Measurements from ENCODE around the gene VSIG2. TPM values are rescaled to one million over a fixed set of nuclear protein-coding genes. Genes with fewer than 3 reads are reported as not detected.
A peak's percentile ranks its signal among the peaks of the same experiment; 100 is the strongest.

The VSIG2 gene
- total RNA-seq, 1 donor from 2014 or later, result not detected

- Histone ChIP-seq H3K4me3 (ENCODE audit: low read length in 3 of 3) (no peak overlapping the region), H3K9ac (ENCODE audit: low read depth in 1 of 3, low read length in 3 of 3) (no peak overlapping the region), H3K9me3 (ENCODE audit: control insufficient read depth in 3 of 3, low read length in 3 of 3) (no peaks in the 10 kb centered on the region), H3K27ac (ENCODE audit: low read depth, low read length) (no peak overlapping the region), H3K4me1 (ENCODE audit: control insufficient read depth in 3 of 3, insufficient read depth in 3 of 3, low read length in 3 of 3) (peaks cover 4 to 12% (median 9%) of the 10 kb centered on the region in 3 donors), H3K27me3 (ENCODE audit: control insufficient read depth in 3 of 3, insufficient read depth in 3 of 3, low read length in 3 of 3) (peaks cover 11 to 19% (median 17%) of the 10 kb centered on the region in 3 donors), H3K36me3 (ENCODE audit: control insufficient read depth in 3 of 3, insufficient read depth in 3 of 3, low read length in 3 of 3) (no peaks in the 10 kb centered on the region)
These were observed 24.6 kb downstream of the VSIG2 start for GRCh38 chr11:124727474-124727873.

GRCh38 chr11:124725719-124726105 is 26.3 kb downstream of the VSIG2 start:
- H3K27me3 ChIP-seq (ENCODE audit: control insufficient read depth in 3 of 3, insufficient read depth in 3 of 3, low read length in 3 of 3), result peaks cover 17 to 31% (median 30%) of the 10 kb centered on the region in 3 donors
- H3K36me3 ChIP-seq (ENCODE audit: control insufficient read depth in 3 of 3, insufficient read depth in 3 of 3, low read length in 3 of 3), result no peaks in the 10 kb centered on the region
- no peak overlapping the region for H3K9ac ChIP-seq (ENCODE audit: low read depth in 1 of 3, low read length in 3 of 3)
- H3K4me3 ChIP-seq (ENCODE audit: low read length in 3 of 3), result peak overlapping the region in 1 of 3 donors; percentile 15
- H3K4me1 ChIP-seq (ENCODE audit: control insufficient read depth in 3 of 3, insufficient read depth in 3 of 3, low read length in 3 of 3), result peaks cover 4 to 14% (median 9%) of the 10 kb centered on the region in 3 donors
- H3K27ac ChIP-seq (ENCODE audit: low read depth, low read length), result peak overlapping the region; percentile 19
- H3K9me3 ChIP-seq (ENCODE audit: control insufficient read depth in 3 of 3, low read length in 3 of 3), result no peaks in the 10 kb centered on the region

GRCh38 chr11:124724979-124725718 is 26.9 kb downstream of the VSIG2 start:
- H3K9ac ChIP-seq (ENCODE audit: low read depth in 1 of 3, low read length in 3 of 3), result no peak overlapping the region
- peak overlapping the region; percentile 19 for H3K27ac ChIP-seq (ENCODE audit: low read depth, low read length)
- peaks cover 17 to 34% (median 32%) of the 10 kb centered on the region in 3 donors for H3K27me3 ChIP-seq (ENCODE audit: control insufficient read depth in 3 of 3, insufficient read depth in 3 of 3, low read length in 3 of 3)
- H3K36me3 ChIP-seq (ENCODE audit: control insufficient read depth in 3 of 3, insufficient read depth in 3 of 3, low read length in 3 of 3), result no peaks in the 10 kb centered on the region
- H3K4me3 ChIP-seq (ENCODE audit: low read length in 3 of 3), result peak overlapping the region in 1 of 3 donors; percentile 15
- no peaks in the 10 kb centered on the region for H3K9me3 ChIP-seq (ENCODE audit: control insufficient read depth in 3 of 3, low read length in 3 of 3)
- H3K4me1 ChIP-seq (ENCODE audit: control insufficient read depth in 3 of 3, insufficient read depth in 3 of 3, low read length in 3 of 3), result peaks cover 4 to 14% (median 9%) of the 10 kb centered on the region in 3 donors

GRCh38 chr11:124722176-124722575 is 29.9 kb downstream of the VSIG2 start:
- H3K27ac ChIP-seq (ENCODE audit: low read depth, low read length), result no peak overlapping the region
- H3K27me3 ChIP-seq (ENCODE audit: control insufficient read depth in 3 of 3, insufficient read depth in 3 of 3, low read length in 3 of 3), result peaks cover 39 to 61% (median 59%) of the 10 kb centered on the region in 3 donors
- H3K9me3 ChIP-seq (ENCODE audit: control insufficient read depth in 3 of 3, low read length in 3 of 3), result no peaks in the 10 kb centered on the region
- no peak overlapping the region for H3K9ac ChIP-seq (ENCODE audit: low read depth in 1 of 3, low read length in 3 of 3)
- no peaks in the 10 kb centered on the region for H3K36me3 ChIP-seq (ENCODE audit: control insufficient read depth in 3 of 3, insufficient read depth in 3 of 3, low read length in 3 of 3)
- no peak overlapping the region for H3K4me3 ChIP-seq (ENCODE audit: low read length in 3 of 3)
- peaks cover 13 to 26% (median 14%) of the 10 kb centered on the region in 3 donors for H3K4me1 ChIP-seq (ENCODE audit: control insufficient read depth in 3 of 3, insufficient read depth in 3 of 3, low read length in 3 of 3)

GRCh38 chr11:124719534-124719933 is 32.5 kb downstream of the VSIG2 start:
- Histone ChIP-seq H3K36me3 (ENCODE audit: control insufficient read depth in 3 of 3, insufficient read depth in 3 of 3, low read length in 3 of 3) (no peaks in the 10 kb centered on the region), H3K4me1 (ENCODE audit: control insufficient read depth in 3 of 3, insufficient read depth in 3 of 3, low read length in 3 of 3) (peaks cover 5 to 14% (median 9%) of the 10 kb centered on the region in 3 donors), H3K4me3 (ENCODE audit: low read length in 3 of 3) (no peak overlapping the region), H3K9ac (ENCODE audit: low read depth in 1 of 3, low read length in 3 of 3) (no peak overlapping the region), H3K27ac (ENCODE audit: low read depth, low read length) (no peak overlapping the region), H3K27me3 (ENCODE audit: control insufficient read depth in 3 of 3, insufficient read depth in 3 of 3, low read length in 3 of 3) (peaks cover 39 to 63% (median 52%) of the 10 kb centered on the region in 3 donors), H3K9me3 (ENCODE audit: control insufficient read depth in 3 of 3, low read length in 3 of 3) (no peaks in the 10 kb centered on the region)

- Histone ChIP-seq H3K9ac (ENCODE audit: low read depth in 1 of 3, low read length in 3 of 3) (no peak overlapping the region), H3K4me3 (ENCODE audit: low read length in 3 of 3) (no peak overlapping the region), H3K27ac (ENCODE audit: low read depth, low read length) (no peak overlapping the region), H3K9me3 (ENCODE audit: control insufficient read depth in 3 of 3, low read length in 3 of 3) (no peaks in the 10 kb centered on the region), H3K4me1 (ENCODE audit: control insufficient read depth in 3 of 3, insufficient read depth in 3 of 3, low read length in 3 of 3) (peaks cover 5 to 14% (median 9%) of the 10 kb centered on the region in 3 donors), H3K36me3 (ENCODE audit: control insufficient read depth in 3 of 3, insufficient read depth in 3 of 3, low read length in 3 of 3) (no peaks in the 10 kb centered on the region), H3K27me3 (ENCODE audit: control insufficient read depth in 3 of 3, insufficient read depth in 3 of 3, low read length in 3 of 3) (peaks cover 34 to 56% (median 50%) of the 10 kb centered on the region in 3 donors)
These were observed 33.3 kb downstream of the VSIG2 start for GRCh38 chr11:124718801-124719200.

GRCh38 chr11:124717786-124718651 is 34.0 kb downstream of the VSIG2 start:
- peaks cover 5 to 14% (median 9%) of the 10 kb centered on the region in 3 donors for H3K4me1 ChIP-seq (ENCODE audit: control insufficient read depth in 3 of 3, insufficient read depth in 3 of 3, low read length in 3 of 3)
- peak overlapping the region; percentile 63 to 71 (median 65) for H3K4me3 ChIP-seq (ENCODE audit: low read length in 3 of 3)
- H3K9me3 ChIP-seq (ENCODE audit: control insufficient read depth in 3 of 3, low read length in 3 of 3), result no peaks in the 10 kb centered on the region
- peak overlapping the region; percentile 32 for H3K27ac ChIP-seq (ENCODE audit: low read depth, low read length)
- H3K36me3 ChIP-seq (ENCODE audit: control insufficient read depth in 3 of 3, insufficient read depth in 3 of 3, low read length in 3 of 3), result no peaks in the 10 kb centered on the region
- H3K9ac ChIP-seq (ENCODE audit: low read depth in 1 of 3, low read length in 3 of 3), result peak overlapping the region in 1 of 3 donors; percentile 64
- peaks cover 32 to 55% (median 46%) of the 10 kb centered on the region in 3 donors for H3K27me3 ChIP-seq (ENCODE audit: control insufficient read depth in 3 of 3, insufficient read depth in 3 of 3, low read length in 3 of 3)

- Histone ChIP-seq H3K36me3 (ENCODE audit: control insufficient read depth in 3 of 3, insufficient read depth in 3 of 3, low read length in 3 of 3) (no peaks in the 10 kb centered on the region), H3K27me3 (ENCODE audit: control insufficient read depth in 3 of 3, insufficient read depth in 3 of 3, low read length in 3 of 3) (peaks cover 28 to 51% (median 41%) of the 10 kb centered on the region in 3 donors), H3K27ac (ENCODE audit: low read depth, low read length) (peak overlapping the region; percentile 32), H3K9me3 (ENCODE audit: control insufficient read depth in 3 of 3, low read length in 3 of 3) (no peaks in the 10 kb centered on the region), H3K4me3 (ENCODE audit: low read length in 3 of 3) (peak overlapping the region in 2 of 3 donors; percentile 63 to 71), H3K9ac (ENCODE audit: low read depth in 1 of 3, low read length in 3 of 3) (no peak overlapping the region), H3K4me1 (ENCODE audit: control insufficient read depth in 3 of 3, insufficient read depth in 3 of 3, low read length in 3 of 3) (peaks cover 5 to 14% (median 9%) of the 10 kb centered on the region in 3 donors)
These were observed 34.7 kb downstream of the VSIG2 start for GRCh38 chr11:124717421-124717785.

- Histone ChIP-seq H3K4me1 (ENCODE audit: control insufficient read depth in 3 of 3, insufficient read depth in 3 of 3, low read length in 3 of 3) (peaks cover 5 to 12% (median 9%) of the 10 kb centered on the region in 3 donors), H3K9ac (ENCODE audit: low read depth in 1 of 3, low read length in 3 of 3) (no peak overlapping the region), H3K4me3 (ENCODE audit: low read length in 3 of 3) (no peak overlapping the region), H3K27me3 (ENCODE audit: control insufficient read depth in 3 of 3, insufficient read depth in 3 of 3, low read length in 3 of 3) (peaks cover 27 to 44% (median 35%) of the 10 kb centered on the region in 3 donors), H3K36me3 (ENCODE audit: control insufficient read depth in 3 of 3, insufficient read depth in 3 of 3, low read length in 3 of 3) (no peaks in the 10 kb centered on the region), H3K27ac (ENCODE audit: low read depth, low read length) (no peak overlapping the region), H3K9me3 (ENCODE audit: control insufficient read depth in 3 of 3, low read length in 3 of 3) (no peaks in the 10 kb centered on the region)
These were observed 35.5 kb downstream of the VSIG2 start for GRCh38 chr11:124716591-124716990.
